T-cell (primary cell): ENCODE data around the gene DPPA3. TPM values are rescaled to one million over a fixed set of nuclear protein-coding genes. Genes with fewer than 3 reads are reported as not detected.
"Not testable (repeated sequence)": the region's sequence is repeated elsewhere in the genome, so short reads cannot be mapped to it uniquely, and the experiment has no call there.

ENCODE experiments used
- ATAC-seq, 4 experiments: fragments of 200-7000 bp in 3 of 4; fragments of 150-1000 bp in 1 of 4; cut with Tn5 transposase; replicated peaks in 1 of 4; 1 replicate in 3 of 4; 2 replicates in 1 of 4; pipeline ENCODE4 v1.10.0; 2021; ENCODE audit warnings: moderate library complexity in 3 of 4, mild to moderate bottlenecking in 2 of 4, moderate number of reproducible peaks in 1 of 4
- CTCF ChIA-PET, 2 donors: fragments of 300-600 bp; sonication (Branson Sonifier 250); formaldehyde crosslinking; loops; one replicate each; lab custom pipeline; 2022; ENCODE audit warnings: antibody characterized with exemption in 2 of 2; lab: Charles Lee
- POLR2A ChIA-PET, 2 donors: fragments of 300-600 bp; sonication (Branson Sonifier 250); formaldehyde crosslinking; loops; one replicate each; lab custom pipeline; 2022; ENCODE audit warnings: antibody characterized with exemption in 2 of 2; lab: Charles Lee
- DNase-seq, 35 experiments: peaks; one replicate each; pipeline versions ENCODE4 v3.0.0 to v3.0.0-alpha.2; 2013 to 2023
- H3K27ac ChIP-seq: one replicate; pipeline ENCODE4 v1.5.1; 2013; ENCODE audit warnings: low read length
- H3K27me3 ChIP-seq, 2 experiments: replicated peaks in 1 of 2; 1 replicate in 1 of 2; 2 replicates in 1 of 2; pipeline versions ENCODE4 v1.6.1 to v1.7.0; 2013; ENCODE audit warnings: low read length in 1 of 2, mixed read lengths in 1 of 2; ENCODE audit not compliant: control insufficient read depth in 2 of 2, insufficient read depth in 2 of 2; ENCODE audit errors: extremely low read depth in 1 of 2
- H3K36me3 ChIP-seq, 2 donors: 1 replicate in 1 of 2; 2 replicates in 1 of 2; pipeline versions ENCODE4 v1.6.1 to v1.7.0; 2013; ENCODE audit warnings: low read length in 1 of 2; ENCODE audit not compliant: control insufficient read depth in 2 of 2, insufficient read depth in 1 of 2; ENCODE audit errors: extremely low read depth in 1 of 2
- H3K4me1 ChIP-seq, 2 experiments: 1 replicate in 1 of 2; 2 replicates in 1 of 2; pipeline versions ENCODE4 v1.6.1 to v1.7.0; 2013; ENCODE audit warnings: low read length in 2 of 2, mixed read lengths in 1 of 2; ENCODE audit not compliant: insufficient read depth in 2 of 2, control insufficient read depth in 1 of 2; ENCODE audit errors: extremely low read depth in 1 of 2
- H3K4me3 ChIP-seq, 2 donors: 1 replicate in 1 of 2; 2 replicates in 1 of 2; pipeline versions ENCODE4 v1.5.1 to v1.7.0; 2013; ENCODE audit warnings: mild to moderate bottlenecking in 2 of 2, low read length in 1 of 2, moderate library complexity in 1 of 2; ENCODE audit not compliant: control insufficient read depth in 1 of 2; ENCODE audit errors: extremely low read depth in 1 of 2
- H3K9me3 ChIP-seq: 2 replicates; pipeline ENCODE4 v1.7.0; 2013
- H3K27ac Mint-ChIP-seq, 2 donors: one replicate each; pipeline ENCODE4 v1.8.0; 2020 to 2021; ENCODE audit warnings: mild to moderate bottlenecking in 2 of 2, mixed read lengths in 2 of 2
- H3K27me3 Mint-ChIP-seq, 2 donors: one replicate each; pipeline ENCODE4 v1.8.0; 2021 to 2022; ENCODE audit warnings: mixed read lengths in 2 of 2
- H3K36me3 Mint-ChIP-seq: one replicate; pipeline ENCODE4 v1.8.0; 2021; ENCODE audit warnings: mixed read lengths
- H3K4me1 Mint-ChIP-seq, 3 donors: one replicate each; pipeline ENCODE4 v1.8.0; 2020 to 2022; ENCODE audit warnings: mixed read lengths in 3 of 3, mild to moderate bottlenecking in 1 of 3
- H3K4me3 Mint-ChIP-seq, 3 donors: one replicate each; pipeline ENCODE4 v1.8.0; 2020 to 2022; ENCODE audit warnings: mild to moderate bottlenecking in 3 of 3, mixed read lengths in 3 of 3, moderate library complexity in 3 of 3
- H3K9me3 Mint-ChIP-seq, 3 donors: one replicate each; pipeline ENCODE4 v1.8.0; 2020 to 2022; ENCODE audit warnings: mixed read lengths in 3 of 3
- WGBS: methylation state at CpG from one replicate; pipeline ENCODE4 v1.1.5; 2013; ENCODE audit warnings: missing lambda C conversion rate; ENCODE audit not compliant: insufficient coverage; 5-methylcytosine and 5-hydroxymethylcytosine counted together
- total RNA-seq, 35 experiments: library from RNA in 6 of 35; stranded (reverse) in 6 of 35; fragments of 120-200 nt in 1 of 35; gene quantifications; one replicate each; pipeline versions ENCODE4 v1.2.1 to v1.2.4 and lab custom pipeline; 2013 to 2026

DPPA3 gene
- total RNA-seq, 5 donors from 2014 or later (not counting 1 experiment from before 2014, with no cell fraction given): not detected

- peak overlapping the region; percentile 12 for H3K27ac ChIP-seq
- H3K4me3 ChIP-seq, H3K27me3 ChIP-seq, H3K27me3 Mint-ChIP-seq, ATAC-seq, H3K36me3 ChIP-seq, H3K9me3 Mint-ChIP-seq, H3K9me3 ChIP-seq, POLR2A ChIA-PET, H3K36me3 Mint-ChIP-seq: not testable (repeated sequence)
- H3K4me1 ChIP-seq: peaks cover 0 to 18% of the 10 kb centered on the region in 2 experiments
- H3K4me3 Mint-ChIP-seq: peak overlapping the region in 1 of 3 donors; percentile 24
- peak overlapping the region in 1 of 2 donors; percentile 39 for H3K27ac Mint-ChIP-seq
- DNase-seq: peak in 11 of 35 experiments; percentile 1 to 38 (median 3)
- CTCF ChIA-PET: interaction anchor here in 1 of 2 donors (0.6 kb wide), 1 partner anchor 1443 kb away, joined by 3 read pairs; no protein-coding TSS in a partner anchor
- WGBS: 80% methylated on average over 4 of the region's 9 CpGs
- H3K4me1 Mint-ChIP-seq: peaks cover 0 to 11% (median 0%) of the 10 kb centered on the region in 3 donors
Observed at GRCh38 chr12:7755668-7756067, 44.4 kb downstream of the DPPA3 start.

GRCh38 chr12:7756993-7757392 is 45.8 kb downstream of the DPPA3 start:
- 67% methylated on average over 1 of the region's 2 CpGs for WGBS
- no peak for ATAC-seq
- peaks cover 0 to 18% of the 10 kb centered on the region in 2 experiments for H3K4me1 ChIP-seq
- Mint-ChIP-seq H3K36me3 (no peaks in the 10 kb centered on the region), H3K4me3 (no peak overlapping the region), H3K4me1 (peaks cover 0 to 11% (median 0%) of the 10 kb centered on the region in 3 donors), H3K9me3 (no peaks in the 10 kb centered on the region), H3K27ac (no peak overlapping the region), H3K27me3 (no peaks in the 10 kb centered on the region)
- H3K27ac ChIP-seq: no peak overlapping the region
- POLR2A ChIA-PET: interaction anchor here in 1 of 2 donors (0.7 kb wide), 1 partner anchor 164 kb away, joined by 18 read pairs; no protein-coding TSS in a partner anchor
- H3K27me3 ChIP-seq: no peaks in the 10 kb centered on the region
- H3K4me3 ChIP-seq: no peak overlapping the region
- H3K9me3 ChIP-seq: no peaks in the 10 kb centered on the region
- CTCF ChIA-PET: no interaction called here
- no peak for DNase-seq
- H3K36me3 ChIP-seq: no peaks in the 10 kb centered on the region

- peaks cover 0 to 5% of the 10 kb centered on the region in 2 experiments for H3K27me3 ChIP-seq
- Mint-ChIP-seq H3K4me3 (no peak overlapping the region), H3K9me3 (no peaks in the 10 kb centered on the region), H3K27me3 (no peaks in the 10 kb centered on the region), H3K27ac (no peak overlapping the region), H3K36me3 (no peaks in the 10 kb centered on the region), H3K4me1 (peaks cover 0 to 7% (median 0%) of the 10 kb centered on the region in 3 donors)
- ATAC-seq (no peak), DNase-seq (no peak)
- 84% methylated on average over 8 of the region's 9 CpGs for WGBS
- ChIA-PET POLR2A (interaction anchor here in 1 of 2 donors (0.7 kb wide), 1 partner anchor 173 kb away, joined by 3 read pairs; no protein-coding TSS in a partner anchor), CTCF (no interaction called here)
- no peak overlapping the region for H3K27ac ChIP-seq
- H3K4me1 ChIP-seq: peaks cover 0 to 10% of the 10 kb centered on the region in 2 experiments
- H3K4me3 ChIP-seq: no peak overlapping the region
- H3K9me3 ChIP-seq: no peaks in the 10 kb centered on the region
- no peaks in the 10 kb centered on the region for H3K36me3 ChIP-seq
Observed at GRCh38 chr12:7758766-7759140, 47.5 kb downstream of the DPPA3 start.

Other genes with a start within 250 kb of the DPPA3 start
- gene CD163, start 207.7 kb upstream of the DPPA3 start, total RNA-seq: 1 to 10 TPM in 1 of 5 donors, under 1 TPM in 4; 0.33 to 1.2 (median 0.73) TPM
- not detected for gene APOBEC1, start 45.5 kb upstream of the DPPA3 start, total RNA-seq
- gene GDF3, start 15.7 kb upstream of the DPPA3 start, total RNA-seq: not detected
- not detected for gene CLEC4C, start 35.9 kb downstream of the DPPA3 start, total RNA-seq
- not detected for gene NANOGNB, start 53.8 kb downstream of the DPPA3 start, total RNA-seq
- under 1 TPM in 3 of 5 donors, not detected in 2; 0.54 to 0.64 (median 0.59) TPM for gene NANOG, start 78.0 kb downstream of the DPPA3 start, total RNA-seq
- gene SLC2A14, start 161.5 kb downstream of the DPPA3 start, total RNA-seq: 1 to 10 TPM in 1 of 5 donors, under 1 TPM in 4; 0.10 to 2.5 (median 0.21) TPM
- gene SLC2A3, start 224.8 kb downstream of the DPPA3 start, total RNA-seq: 100 to 1,000 TPM; 125 to 803 (median 160) TPM